Upper lobe of left lung (tissue), 4 donors: ENCODE measurements around the gene PDLIM7.

ENCODE experiments used
- EP300 ChIP-seq, 4 donors: sonication (generic); formaldehyde crosslinking; IDR thresholded peaks; one replicate each; pipeline ENCODE4 v1.5.1; 2017; ENCODE audit warnings: antibody characterized with exemption in 4 of 4, control low read depth in 2 of 4
- POLR2A ChIP-seq, 4 donors: fragments of 450-650 bp; IDR thresholded peaks; one replicate each; pipeline ENCODE4 v1.5.1; 2016 to 2017; ENCODE audit warnings: antibody characterized with exemption in 4 of 4, mild to moderate bottlenecking in 2 of 4
- POLR2AphosphoS5 ChIP-seq, 2 donors: sonication (generic); formaldehyde crosslinking; IDR thresholded peaks; one replicate each; pipeline ENCODE4 v1.5.1; 2017; ENCODE audit warnings: antibody characterized with exemption in 2 of 2
- TF ChIP-seq, protein P1 (sequence below), 6 experiments: fragments of 450-650 bp in 4 of 6; fragments of 200-600 bp in 2 of 6; sonication (generic) in 2 of 6; IDR thresholded peaks; one replicate each; pipeline ENCODE4 v1.5.1; 2016 to 2019; ENCODE audit warnings: antibody characterized with exemption in 6 of 6

DNA sequence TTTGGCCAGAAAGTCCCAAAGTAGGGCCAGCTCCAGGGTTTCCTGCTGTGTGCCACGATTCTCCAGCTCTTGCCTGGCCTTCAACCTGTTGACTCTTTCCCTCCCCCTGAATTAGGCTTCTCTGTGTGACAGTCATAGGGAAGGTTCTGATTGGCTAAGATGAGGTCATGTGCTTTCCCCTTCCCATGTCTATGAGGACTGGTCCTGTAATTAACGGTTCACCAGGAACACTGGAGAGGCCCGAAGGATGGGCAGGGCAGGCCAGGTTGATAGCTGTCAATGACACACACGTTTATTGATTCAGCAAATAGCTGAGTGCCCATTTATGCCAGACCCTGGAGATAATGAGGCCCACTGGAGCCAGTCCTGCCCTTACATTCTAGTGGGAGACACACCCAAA lies 59.8 kb downstream of the PDLIM7 start:
- TF ChIP-seq, protein P1, sequence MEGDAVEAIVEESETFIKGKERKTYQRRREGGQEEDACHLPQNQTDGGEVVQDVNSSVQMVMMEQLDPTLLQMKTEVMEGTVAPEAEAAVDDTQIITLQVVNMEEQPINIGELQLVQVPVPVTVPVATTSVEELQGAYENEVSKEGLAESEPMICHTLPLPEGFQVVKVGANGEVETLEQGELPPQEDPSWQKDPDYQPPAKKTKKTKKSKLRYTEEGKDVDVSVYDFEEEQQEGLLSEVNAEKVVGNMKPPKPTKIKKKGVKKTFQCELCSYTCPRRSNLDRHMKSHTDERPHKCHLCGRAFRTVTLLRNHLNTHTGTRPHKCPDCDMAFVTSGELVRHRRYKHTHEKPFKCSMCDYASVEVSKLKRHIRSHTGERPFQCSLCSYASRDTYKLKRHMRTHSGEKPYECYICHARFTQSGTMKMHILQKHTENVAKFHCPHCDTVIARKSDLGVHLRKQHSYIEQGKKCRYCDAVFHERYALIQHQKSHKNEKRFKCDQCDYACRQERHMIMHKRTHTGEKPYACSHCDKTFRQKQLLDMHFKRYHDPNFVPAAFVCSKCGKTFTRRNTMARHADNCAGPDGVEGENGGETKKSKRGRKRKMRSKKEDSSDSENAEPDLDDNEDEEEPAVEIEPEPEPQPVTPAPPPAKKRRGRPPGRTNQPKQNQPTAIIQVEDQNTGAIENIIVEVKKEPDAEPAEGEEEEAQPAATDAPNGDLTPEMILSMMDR (IDR thresholded peaks at IDR 0.05) = no peak
- TF ChIP-seq POLR2A (IDR thresholded peaks at IDR 0.05) (no peak), POLR2AphosphoS5 (IDR thresholded peaks at IDR 0.05) (no peak), EP300 (IDR thresholded peaks at IDR 0.05) (no peak)
